ENCODE data around the gene NOS1.

DNA sequence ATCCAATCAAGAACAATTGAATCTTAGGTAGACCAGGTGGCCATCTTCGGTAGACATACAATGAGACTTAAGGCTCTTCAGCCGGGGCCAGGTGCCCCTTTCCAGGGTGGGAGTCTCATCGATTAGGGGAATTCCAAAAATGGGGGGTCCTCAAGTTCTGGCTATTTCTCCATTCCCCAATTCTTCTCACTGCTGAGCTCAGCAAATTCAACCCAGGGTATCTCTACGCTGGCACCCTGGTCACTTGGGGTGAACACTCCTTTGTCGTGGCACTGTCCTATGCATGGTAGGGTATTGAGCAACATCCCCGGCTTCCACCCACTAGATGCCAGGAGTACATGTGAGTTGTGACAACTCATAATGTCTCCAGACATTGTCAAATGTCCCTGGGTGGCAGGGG, 136.2 kb downstream of the NOS1 start:
- no peak for TF ChIP-seq EZH2 (IDR thresholded peaks at IDR 0.05; ENCODE audit: borderline replicate concordance, low read depth, low read length, poor library complexity, severe bottlenecking)
- TF ChIP-seq, protein P1, sequence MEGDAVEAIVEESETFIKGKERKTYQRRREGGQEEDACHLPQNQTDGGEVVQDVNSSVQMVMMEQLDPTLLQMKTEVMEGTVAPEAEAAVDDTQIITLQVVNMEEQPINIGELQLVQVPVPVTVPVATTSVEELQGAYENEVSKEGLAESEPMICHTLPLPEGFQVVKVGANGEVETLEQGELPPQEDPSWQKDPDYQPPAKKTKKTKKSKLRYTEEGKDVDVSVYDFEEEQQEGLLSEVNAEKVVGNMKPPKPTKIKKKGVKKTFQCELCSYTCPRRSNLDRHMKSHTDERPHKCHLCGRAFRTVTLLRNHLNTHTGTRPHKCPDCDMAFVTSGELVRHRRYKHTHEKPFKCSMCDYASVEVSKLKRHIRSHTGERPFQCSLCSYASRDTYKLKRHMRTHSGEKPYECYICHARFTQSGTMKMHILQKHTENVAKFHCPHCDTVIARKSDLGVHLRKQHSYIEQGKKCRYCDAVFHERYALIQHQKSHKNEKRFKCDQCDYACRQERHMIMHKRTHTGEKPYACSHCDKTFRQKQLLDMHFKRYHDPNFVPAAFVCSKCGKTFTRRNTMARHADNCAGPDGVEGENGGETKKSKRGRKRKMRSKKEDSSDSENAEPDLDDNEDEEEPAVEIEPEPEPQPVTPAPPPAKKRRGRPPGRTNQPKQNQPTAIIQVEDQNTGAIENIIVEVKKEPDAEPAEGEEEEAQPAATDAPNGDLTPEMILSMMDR (conservative IDR thresholded peaks at IDR 0.05; ENCODE audit: low read depth, low read length): no peak

Data from A673 (cell line).